Measurements from ENCODE around the gene ATP9B.

The ATP9B gene

DNA sequence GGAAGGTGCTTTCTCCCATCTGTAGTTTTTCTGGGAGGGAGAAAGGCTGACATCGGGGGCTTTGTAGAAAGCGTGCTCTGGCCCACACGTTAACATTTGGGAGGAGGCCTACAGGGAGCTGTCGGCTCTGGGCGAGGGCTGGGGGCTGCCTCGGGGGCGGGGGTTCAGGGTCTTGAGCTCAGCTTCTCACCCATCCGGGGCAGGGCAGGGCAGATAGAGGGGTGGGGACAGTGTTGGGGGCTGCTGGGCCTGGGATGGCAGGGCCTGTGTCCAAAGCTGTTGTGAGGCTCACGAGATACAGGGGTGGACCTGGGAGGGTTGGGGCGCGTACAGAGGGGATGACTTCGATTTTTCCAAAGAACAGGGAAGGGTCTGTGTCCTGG lies 353.6 kb downstream of the ATP9B start:
- no peak overlapping the region for H3K4me3 ChIP-seq (ENCODE audit: low read depth, low read length)
- TF ChIP-seq, protein P1, sequence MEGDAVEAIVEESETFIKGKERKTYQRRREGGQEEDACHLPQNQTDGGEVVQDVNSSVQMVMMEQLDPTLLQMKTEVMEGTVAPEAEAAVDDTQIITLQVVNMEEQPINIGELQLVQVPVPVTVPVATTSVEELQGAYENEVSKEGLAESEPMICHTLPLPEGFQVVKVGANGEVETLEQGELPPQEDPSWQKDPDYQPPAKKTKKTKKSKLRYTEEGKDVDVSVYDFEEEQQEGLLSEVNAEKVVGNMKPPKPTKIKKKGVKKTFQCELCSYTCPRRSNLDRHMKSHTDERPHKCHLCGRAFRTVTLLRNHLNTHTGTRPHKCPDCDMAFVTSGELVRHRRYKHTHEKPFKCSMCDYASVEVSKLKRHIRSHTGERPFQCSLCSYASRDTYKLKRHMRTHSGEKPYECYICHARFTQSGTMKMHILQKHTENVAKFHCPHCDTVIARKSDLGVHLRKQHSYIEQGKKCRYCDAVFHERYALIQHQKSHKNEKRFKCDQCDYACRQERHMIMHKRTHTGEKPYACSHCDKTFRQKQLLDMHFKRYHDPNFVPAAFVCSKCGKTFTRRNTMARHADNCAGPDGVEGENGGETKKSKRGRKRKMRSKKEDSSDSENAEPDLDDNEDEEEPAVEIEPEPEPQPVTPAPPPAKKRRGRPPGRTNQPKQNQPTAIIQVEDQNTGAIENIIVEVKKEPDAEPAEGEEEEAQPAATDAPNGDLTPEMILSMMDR (IDR thresholded peaks at IDR 0.05; ENCODE audit: borderline replicate concordance, insufficient read depth, low read depth, low read length), result no peak

DNA sequence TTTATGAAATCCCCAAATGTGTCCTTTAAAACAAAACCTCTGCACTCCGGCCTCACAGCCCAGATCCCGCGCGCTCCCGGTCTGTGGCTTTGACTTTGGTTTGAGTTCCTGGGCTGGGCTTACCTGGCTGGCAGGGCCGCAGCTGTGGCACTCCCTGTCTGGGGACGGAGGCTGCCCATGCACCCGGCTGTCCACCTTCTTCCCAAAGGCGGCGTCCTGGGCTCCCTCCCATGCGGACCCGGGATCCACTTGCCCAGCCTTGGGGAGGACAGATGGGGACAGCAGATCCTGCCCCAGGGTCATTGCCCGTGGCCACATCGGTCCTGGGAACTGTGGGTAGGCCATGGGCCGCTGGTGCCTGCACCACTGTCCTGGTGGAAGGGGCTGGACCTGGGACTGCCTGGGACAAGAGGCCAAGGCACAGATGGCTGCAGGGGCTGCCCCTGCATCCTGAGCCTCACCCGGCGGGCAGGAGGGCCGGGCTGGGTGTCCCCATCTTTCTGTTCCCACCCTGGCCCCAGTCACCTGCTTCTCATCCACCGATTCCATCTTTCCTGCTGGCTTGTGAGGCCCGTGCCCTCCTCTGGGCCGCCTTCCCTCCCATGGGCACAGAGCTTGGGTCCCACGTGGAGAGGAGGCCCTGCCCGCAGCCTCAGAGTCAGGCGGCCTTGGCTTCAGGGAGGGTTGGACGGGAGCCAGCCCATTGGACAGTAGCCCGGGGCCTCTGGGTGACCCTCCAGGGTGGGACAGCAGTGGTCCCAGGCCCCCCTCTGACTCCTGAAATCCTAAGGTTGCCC lies 354.2 kb downstream of the ATP9B start:
- TF ChIP-seq, protein P1 (IDR thresholded peaks at IDR 0.05; ENCODE audit: borderline replicate concordance, insufficient read depth, low read depth, low read length), result no peak
- no peak overlapping the region for H3K4me3 ChIP-seq (ENCODE audit: low read depth, low read length)

DNA sequence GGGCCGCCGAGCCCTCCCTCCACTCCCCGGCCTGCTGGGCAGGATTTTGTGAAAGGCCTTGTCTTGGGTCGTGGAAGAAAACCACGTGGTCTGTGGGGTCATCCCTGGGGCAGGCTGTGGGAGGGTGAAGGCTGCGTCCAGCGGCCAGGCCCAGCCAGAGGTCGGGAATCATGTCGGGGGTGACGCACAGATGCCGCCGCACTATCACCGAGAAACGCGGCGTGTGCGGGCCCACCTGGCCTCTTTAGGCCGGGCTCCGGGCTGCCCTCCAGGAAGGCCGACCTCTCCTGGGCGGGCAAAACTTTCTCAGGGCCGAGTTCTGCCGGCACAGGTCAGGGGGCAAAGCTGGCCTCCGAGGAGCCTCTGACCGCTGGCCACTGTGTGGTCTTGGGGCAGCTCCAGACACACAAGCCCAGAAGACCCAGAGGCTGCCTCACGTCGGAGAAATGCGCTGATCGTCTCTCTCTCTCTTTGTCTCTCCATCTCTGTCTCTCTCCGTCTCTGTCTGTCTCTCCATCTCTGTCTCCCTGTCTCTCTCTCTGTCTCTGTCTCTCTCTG lies 354.9 kb downstream of the ATP9B start:
- no peak overlapping the region for H3K4me3 ChIP-seq (ENCODE audit: low read depth, low read length)
- TF ChIP-seq, protein P1 (IDR thresholded peaks at IDR 0.05; ENCODE audit: borderline replicate concordance, insufficient read depth, low read depth, low read length), result no peak

DNA sequence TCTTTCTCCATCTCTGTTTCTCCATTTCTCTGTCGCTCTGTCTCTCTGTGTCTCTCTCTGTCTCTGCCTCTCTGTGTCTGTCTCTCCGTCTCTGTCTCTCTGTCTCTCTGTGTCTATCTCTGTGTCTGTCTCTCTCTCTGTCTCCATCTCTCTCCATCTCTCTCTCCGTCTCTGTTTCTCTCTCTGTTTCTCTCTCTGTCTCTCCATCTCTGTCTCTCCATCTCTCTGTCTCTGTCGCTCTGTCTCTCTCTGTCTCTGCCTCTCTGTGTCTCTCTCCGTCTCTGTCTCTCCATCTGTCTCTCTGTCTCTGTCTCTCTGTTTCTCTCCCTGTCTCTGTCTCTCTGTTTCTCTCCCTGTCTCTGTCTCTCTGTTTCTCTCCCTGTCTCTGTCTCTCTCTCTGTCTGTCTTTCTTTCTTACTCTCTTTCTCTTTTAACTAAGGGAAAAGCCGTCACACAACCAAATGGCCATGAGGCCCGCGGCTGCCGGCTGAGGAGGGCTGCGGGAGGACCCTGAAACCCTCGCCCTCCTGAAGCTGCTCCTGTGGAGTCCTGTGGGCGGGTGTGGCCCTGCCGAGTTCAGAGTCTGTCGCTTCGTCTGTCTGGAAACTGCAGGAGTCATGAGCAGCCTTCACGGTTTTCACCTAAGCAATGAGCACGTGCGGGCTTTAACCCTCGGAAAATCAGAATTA lies 355.8 kb downstream of the ATP9B start:
- H3K4me3 ChIP-seq (ENCODE audit: low read depth, low read length), result no peak overlapping the region
- TF ChIP-seq, protein P1 (IDR thresholded peaks at IDR 0.05; ENCODE audit: borderline replicate concordance, insufficient read depth, low read depth, low read length), result no peak

DNA sequence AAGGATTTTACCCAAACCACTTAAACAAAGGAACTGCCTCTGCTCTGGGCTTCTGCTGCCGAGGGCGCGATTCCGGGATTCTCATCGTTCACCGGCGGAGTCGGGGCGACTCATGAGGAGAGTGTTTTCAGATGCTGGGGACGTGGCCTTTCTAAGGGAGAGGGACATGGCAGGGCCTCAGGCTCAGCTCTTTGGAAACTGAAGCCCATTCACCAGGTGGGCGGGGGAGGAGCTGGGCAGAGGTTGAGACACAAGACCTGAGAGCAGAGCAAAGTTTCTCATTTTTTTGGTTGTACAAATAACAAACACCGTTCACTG lies 356.3 kb downstream of the ATP9B start:
- TF ChIP-seq, protein P1 (IDR thresholded peaks at IDR 0.05; ENCODE audit: borderline replicate concordance, insufficient read depth, low read depth, low read length), result no peak
- no peak overlapping the region for H3K4me3 ChIP-seq (ENCODE audit: low read depth, low read length)

DNA sequence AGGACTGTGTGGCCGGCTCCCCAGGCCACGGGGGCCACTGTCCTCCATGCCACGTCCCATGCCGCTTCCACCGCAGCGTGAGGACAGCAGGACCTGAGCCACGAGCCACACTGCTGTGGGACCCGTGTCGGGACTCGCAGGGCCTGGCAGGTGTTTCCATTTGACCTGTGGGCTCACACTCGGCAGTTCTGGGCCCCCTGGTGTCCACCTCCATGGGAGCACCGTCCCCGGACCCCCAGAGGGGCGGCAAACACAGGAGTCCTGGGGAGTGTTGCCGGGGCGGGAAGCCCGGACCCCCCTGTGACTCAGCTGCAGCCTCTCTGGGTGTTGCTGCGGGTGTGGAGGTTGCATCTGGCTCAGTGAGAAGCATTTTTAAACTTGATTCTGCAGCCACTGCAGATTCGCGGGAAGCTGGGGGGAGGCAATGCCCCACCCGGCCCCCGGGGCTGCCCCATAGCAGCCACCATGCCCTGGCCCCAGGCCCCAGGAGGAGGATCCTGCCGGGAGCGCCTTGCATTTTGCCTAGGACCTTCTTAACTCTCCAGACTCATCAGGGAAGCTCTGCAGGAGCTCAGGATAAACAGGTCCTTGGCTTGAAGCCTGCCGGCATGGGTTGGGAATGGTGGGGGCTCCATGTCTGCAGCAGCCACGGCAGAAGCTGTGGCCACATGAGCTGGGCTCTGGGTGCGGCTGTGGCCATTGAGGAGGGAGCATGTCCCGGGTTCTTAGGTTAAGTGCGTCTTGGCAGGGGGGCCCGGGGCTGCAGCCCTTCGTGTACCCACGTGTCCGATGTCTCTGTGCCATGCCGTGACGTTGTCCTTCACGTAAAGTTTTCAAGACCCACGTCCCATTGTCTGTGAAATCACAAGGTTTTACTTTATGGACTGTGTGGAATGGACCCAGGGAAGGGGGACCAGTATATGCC lies 357.4 kb downstream of the ATP9B start:
- H3K4me3 ChIP-seq (ENCODE audit: low read depth, low read length), result no peak overlapping the region
- TF ChIP-seq, protein P1 (IDR thresholded peaks at IDR 0.05; ENCODE audit: borderline replicate concordance, insufficient read depth, low read depth, low read length), result no peak
